ENCODE measurements around the gene RNU7-1.

RNU7-1 gene

DNA sequence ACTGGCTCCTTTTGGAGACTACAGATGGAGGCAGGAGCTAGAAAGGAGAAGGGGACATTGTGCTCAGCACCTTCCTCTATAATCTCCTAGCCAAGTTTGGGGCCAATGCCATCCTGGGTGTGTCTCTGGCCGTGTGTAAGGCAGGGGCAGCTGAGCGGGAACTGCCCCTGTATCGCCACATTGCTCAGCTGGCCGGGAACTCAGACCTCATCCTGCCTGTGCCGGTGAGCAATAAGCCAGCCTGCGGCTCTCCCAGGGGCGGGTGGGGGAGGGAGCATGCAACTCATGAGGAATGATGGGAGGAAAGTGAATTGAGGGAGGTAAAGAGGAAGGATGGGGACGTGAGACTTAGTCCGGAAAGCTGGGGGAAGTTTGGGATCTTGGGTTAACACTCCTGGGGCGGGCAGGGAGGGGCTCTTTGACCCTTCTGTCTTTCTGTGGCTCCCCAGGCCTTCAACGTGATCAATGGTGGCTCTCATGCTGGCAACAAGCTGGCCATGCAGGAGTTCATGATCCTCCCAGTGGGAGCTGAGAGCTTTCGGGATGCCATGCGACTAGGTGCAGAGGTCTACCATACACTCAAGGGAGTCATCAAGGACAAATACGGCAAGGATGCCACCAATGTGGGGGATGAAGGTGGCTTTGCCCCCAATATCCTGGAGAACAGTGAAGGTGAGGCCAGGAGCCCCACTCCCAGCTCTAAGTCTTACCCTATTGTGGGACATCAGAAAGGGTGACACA lies 26.0 kb upstream of the RNU7-1 start:
- no peak for DNase-seq (ENCODE audit: low read depth in 2 of 2, low spot score in 1 of 2)

DNA sequence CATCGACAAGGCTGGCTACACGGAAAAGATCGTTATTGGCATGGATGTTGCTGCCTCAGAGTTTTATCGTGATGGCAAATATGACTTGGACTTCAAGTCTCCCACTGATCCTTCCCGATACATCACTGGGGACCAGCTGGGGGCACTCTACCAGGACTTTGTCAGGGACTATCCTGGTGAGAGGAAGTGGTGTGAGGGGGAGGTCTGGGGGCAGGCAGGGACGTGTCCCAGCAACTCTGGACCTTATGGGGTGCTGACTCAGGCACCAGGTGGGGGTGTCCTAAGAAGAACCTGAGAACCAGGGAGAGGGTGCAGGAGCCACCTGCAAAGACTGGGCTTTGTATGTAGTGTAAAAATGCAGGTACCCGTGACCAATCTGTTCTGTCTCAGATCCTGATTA lies 24.0 kb upstream of the RNU7-1 start:
- DNase-seq (ENCODE audit: low read depth in 2 of 2, low spot score in 1 of 2) = no peak

DNA sequence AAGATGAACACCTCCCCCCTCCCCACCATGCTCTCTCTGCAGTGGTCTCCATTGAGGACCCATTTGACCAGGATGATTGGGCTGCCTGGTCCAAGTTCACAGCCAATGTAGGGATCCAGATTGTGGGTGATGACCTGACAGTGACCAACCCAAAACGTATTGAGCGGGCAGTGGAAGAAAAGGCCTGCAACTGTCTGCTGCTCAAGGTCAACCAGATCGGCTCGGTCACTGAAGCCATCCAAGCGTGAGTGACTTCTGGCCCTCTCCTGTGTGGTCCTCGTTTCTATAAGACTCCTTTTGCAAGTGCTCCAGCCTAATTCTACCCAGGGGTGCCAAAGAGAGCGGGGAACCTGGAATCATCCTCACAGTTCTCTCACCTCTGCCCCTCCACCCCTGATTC lies 22.1 kb upstream of the RNU7-1 start:
- DNase-seq (ENCODE audit: low read depth in 2 of 2, low spot score in 1 of 2) = no peak

DNA sequence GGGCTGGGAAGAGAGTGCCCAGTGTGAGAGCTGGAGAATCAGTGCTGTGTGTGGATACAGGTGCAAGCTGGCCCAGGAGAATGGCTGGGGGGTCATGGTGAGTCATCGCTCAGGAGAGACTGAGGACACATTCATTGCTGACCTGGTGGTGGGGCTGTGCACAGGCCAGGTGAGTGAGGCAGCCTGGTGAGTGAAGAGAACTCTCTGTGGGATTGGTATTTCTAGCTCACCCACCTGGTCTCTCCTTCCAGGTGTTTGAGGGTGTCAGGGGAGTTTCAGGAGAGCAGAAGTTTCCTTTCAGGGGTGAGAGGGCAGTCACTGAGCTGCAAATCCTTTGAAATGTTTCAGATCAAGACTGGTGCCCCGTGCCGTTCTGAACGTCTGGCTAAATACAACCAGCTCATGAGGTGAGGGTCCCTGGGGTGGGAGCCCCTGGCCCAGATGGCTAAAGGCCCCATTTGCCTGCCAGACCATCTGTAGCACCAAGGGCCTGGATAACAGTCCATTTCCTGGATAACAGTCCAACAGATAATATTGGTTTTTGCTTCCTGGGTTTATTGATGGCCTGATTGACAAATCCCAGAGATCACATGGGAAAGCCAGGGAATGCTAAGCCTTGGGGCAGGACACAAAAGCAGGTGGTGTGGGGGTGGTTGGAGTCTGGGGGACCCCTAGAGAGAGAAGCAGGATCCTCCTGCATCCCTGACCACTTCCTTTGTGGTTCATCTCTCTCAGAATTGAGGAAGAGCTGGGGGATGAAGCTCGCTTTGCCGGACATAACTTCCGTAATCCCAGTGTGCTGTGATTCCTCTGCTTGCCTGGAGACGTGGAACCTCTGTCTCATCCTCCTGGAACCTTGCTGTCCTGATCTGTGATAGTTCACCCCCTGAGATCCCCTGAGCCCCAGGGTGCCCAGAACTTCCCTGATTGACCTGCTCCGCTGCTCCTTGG lies 21.3 kb upstream of the RNU7-1 start:
- DNase-seq (ENCODE audit: low read depth in 2 of 2, low spot score in 1 of 2) = no peak

DNA sequence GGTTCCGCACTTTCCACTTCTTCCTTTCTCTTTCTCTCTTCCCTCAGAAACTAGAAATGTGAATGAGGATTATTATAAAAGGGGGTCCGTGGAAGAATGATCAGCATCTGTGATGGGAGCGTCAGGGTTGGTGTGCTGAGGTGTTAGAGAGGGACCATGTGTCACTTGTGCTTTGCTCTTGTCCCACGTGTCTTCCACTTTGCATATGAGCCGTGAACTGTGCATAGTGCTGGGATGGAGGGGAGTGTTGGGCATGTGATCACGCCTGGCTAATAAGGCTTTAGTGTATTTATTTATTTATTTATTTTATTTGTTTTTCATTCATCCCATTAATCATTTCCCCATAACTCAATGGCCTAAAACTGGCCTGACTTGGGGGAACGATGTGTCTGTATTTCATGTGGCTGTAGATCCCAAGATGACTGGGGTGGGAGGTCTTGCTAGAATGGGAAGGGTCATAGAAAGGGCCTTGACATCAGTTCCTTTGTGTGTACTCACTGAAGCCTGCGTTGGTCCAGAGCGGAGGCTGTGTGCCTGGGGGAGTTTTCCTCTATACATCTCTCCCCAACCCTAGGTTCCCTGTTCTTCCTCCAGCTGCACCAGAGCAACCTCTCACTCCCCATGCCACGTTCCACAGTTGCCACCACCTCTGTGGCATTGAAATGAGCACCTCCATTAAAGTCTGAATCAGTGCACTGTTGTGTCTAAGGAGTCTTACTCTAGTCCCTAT lies 20.4 kb upstream of the RNU7-1 start:
- DNase-seq (ENCODE audit: low read depth in 2 of 2, low spot score in 1 of 2) = no peak

DNA sequence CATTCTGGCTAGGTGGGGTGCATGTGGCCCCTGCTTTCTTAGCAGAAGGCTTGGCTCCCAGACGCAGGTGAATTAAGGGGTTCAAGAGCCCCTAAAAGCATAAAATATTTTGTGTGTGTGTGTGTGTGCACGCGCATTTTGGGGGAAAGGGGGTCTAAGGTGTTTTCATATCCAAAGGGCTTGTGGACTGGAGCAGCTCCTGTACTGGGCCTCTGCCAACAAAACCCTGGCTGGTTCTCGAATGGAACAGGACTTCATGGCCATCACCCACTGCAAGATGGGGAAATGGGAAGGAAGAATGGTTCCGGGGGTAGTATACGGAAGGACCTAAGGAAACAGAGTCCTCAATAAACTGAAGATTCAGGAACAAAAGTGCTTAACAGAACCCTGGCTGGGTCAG lies 19.8 kb upstream of the RNU7-1 start:
- no peak for DNase-seq (ENCODE audit: low read depth in 2 of 2, low spot score in 1 of 2)

DNA sequence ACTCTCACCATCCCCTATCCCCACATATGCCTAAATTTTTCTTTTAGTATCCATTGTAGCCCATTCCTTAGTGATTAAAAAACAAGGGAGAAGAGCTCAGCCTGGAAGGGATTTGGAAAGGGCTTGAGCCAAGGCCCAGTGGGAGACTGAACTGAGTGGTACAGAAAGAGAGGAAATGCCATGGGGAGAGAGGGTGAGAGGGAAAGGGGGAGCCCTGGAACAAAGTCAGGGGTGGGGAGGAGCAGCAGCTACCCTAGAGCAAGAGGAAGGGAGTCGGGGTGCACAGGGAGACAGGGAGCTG lies 18.4 kb upstream of the RNU7-1 start:
- no peak for DNase-seq (ENCODE audit: low read depth in 2 of 2, low spot score in 1 of 2)

DNA sequence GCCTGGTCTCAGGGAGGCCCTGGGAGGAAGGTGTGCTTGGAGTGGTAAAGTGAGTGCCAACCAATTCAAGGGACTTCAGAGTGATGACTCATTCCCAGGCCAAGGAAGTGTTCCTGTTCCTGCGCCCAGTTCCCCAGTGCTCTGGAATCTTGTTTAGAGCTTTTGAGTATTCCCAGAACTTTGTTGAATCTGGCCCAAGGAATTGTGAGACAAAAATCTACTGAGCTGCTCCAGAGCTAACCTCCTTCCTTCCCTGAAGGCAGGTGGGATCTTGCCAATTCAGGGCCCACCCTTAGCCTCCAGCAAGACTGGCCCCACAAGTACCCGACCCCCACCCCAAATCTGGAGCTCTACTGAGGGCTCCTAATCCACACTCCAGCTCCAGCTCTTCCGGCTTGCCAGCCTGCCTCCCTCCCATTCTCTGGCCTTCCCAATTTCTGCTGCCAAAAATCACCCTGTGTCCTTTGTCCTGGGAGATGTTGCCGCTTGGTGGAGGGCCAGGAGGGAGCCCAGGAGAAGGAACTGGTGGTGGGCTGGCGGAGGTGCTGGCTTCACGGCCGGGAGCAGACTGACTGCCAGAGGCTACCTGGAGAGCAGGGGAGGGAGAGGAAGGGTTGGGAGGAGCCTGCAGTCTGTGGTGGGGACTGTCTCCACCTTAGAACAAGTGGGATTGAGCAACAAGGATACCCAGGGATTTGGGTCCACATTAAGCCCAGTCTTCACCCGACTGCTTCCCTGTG lies 17.9 kb upstream of the RNU7-1 start:
- no peak for DNase-seq (ENCODE audit: low read depth in 2 of 2, low spot score in 1 of 2)

DNA sequence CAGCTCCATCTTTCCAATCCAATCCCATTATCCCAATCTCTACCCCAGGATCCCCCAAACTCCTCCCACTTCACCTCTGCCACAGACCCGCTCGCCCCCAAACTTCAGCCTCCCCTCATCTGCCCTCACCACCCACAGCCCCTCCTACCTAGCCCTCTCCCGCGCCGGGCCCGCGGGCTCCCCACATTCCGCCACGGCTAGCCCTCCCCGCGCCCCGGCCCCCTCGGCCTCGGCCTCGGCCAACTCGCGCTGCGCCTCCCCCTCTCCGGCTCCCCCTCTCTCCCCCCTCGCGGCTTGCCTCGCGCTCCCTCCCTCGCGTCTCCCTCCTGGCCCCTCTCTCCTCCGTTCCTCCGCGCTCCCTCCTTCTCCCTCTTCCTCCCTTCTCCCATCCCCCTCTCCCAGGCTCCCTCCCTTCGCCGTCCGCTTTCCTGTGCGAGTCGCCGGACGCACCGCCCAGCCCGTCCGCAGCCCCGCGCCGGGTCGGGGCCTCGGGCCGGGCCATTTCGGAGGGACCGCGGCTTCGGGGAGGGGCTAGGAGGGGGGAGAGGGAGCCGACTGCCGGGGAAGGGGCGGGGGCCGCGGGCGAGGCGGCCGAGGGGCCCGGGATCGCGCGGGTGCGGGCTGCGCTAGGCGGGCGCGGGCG lies 16.1 kb upstream of the RNU7-1 start, which contains the start of gene ATN1:
ATN1 (plus strand) TSS at position 581 of the 643 bp plus-strand sequence. CDS start 6,043 bp downstream, outside the sequence.
- DNase-seq (ENCODE audit: low read depth in 2 of 2, low spot score in 1 of 2) = no peak

DNA sequence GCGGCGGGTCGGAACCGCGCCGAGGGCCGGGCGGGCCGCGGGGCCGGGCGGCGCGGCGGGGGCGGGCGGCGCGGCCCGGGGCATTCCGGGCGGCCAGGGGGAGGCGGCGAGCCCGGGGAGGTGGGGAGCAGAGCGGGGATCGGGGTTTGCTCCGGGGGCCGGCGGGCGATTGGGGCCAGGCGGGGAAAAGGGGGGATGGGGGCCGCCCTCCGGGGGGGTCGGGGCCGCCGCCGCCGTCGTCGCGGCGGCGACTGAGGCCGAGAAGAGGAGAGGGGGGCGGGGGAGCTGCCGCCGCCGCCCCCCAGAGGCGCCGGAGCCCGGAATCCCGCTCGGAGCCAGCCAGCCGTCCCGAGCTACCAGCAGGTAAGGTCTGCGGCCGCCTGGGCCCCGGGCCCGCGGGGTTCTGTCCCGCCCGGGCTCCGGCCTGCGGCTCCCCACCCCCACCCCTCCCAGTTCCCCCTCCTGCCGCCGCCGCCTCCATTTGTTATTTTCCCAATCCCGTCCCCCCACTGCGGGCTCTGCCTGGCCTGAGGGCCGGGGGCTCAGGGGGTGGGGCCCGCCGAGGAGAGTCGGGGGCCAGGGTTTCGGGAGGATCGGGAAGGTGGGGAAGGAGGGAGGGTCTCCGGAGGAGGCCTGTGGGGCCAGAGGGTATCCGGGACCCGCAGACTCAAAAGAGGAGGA lies 15.5 kb upstream of the RNU7-1 start:
- DNase-seq (ENCODE audit: low read depth in 2 of 2, low spot score in 1 of 2) = no peak

DNA sequence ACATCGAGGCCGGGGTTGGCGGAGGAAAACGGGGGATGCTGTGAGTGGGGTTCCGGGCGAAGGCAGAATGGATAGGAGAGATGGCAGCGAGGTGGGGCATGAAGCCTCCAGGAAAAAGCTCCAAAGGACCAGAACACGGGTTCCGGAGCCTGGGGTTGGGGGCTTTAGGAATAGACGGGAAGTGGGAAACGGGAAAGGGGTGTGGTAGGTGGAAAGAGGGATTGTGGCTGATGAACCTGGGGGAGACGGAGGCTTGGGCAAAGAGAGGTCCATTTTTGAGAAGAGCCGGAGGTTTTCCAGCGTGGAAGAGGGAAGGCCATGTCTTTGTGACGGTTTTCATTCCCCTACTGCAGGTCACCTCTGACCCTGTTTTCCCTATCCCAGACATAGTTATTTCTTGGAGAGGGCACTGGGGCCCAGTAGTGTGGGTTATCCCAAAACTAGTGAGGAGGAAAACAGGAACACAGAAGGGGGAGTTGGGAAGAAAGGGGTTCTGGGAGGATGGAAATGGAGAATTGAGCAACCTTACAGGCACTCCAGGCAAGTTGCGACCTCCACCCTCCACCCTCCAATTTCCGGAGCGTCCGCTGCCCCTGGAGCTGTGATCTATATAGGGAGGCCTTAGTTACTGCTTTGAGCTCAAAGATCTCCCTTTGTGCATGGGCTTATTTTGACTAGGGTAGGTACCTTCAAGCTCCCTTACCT lies 14.8 kb upstream of the RNU7-1 start:
- DNase-seq (ENCODE audit: low read depth in 2 of 2, low spot score in 1 of 2) = no peak

DNA sequence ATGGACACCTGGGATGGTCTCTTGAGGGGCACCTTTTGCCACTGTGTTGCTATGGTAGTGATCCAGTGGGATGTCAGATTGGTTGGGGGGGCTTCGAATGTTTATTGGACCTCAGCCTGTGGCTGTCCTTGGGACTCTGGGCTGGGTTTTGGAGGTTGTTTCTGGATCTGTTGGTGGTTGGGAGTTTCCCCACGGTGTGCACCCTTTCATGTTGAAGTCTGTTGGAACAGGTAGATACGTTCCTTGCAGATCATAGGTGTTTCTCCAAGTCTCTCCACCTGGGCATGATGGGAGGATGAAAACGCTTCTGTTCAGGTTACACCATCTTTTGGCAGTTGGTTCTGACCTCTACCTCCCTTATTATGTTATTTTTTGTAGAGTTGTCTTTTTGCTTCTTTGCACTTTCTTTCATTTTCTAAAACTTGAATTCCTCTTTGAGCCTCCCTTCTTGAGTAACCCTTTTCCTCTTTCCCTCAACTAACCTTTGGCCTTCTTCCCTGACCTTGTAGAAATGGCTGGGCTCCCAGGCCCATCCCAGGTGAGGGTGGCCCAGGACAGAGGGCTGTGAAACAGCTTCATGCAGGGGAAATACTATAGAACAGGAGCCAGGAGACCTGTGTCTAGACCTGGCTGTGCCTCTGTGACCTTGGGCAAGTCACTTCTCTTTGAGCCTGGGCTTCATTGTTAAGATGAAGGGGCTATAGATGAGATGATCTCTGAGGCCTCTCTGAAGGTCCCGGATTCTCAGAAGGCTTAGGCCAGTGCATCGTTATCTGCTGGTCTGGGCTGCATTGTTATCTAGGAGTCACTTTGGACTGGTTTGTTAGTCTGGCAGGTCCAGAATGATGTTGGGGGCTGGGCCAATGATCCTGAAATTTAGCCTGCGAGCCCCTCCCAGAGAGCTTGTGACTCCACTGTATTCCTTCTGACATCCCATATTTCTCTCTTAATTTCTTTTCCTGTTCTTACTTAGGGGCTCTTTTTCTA lies 13.9 kb upstream of the RNU7-1 start:
- DNase-seq (ENCODE audit: low read depth in 2 of 2, low spot score in 1 of 2) = no peak

DNA sequence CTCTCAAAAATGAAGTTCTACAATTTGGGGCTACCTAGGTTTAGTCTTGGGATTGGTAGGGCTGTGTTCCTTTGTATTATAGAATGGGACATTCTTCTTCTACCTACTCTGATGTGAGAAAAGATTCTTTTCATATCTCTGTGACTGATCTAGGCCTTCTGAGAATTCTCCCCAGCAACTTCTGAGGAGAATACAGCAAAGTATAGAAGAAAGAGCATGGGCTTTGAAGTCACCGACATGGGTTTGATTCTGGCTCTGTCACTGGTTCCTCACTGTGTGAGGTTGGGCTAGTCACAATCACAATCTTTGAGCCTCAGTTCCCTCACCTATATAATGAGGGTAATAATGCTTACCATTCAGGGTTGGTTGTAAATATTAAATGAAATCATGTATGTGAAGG lies 10.8 kb upstream of the RNU7-1 start:
- DNase-seq (ENCODE audit: low read depth in 2 of 2, low spot score in 1 of 2) = no peak

DNA sequence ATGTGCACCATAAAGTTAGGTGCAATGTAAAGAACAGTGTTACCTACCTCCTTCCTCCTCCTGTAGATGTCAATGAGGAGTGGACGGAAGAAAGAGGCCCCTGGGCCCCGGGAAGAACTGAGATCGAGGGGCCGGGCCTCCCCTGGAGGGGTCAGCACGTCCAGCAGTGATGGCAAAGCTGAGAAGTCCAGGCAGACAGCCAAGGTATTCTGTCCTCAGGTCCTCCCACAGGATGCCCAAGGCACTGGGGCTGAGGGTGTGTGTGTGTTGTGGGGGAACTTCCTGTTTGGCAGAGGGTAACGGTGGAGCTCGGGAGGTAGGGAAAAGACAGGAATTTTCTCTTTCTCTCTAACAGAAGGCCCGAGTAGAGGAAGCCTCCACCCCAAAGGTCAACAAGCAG lies 9.5 kb upstream of the RNU7-1 start:
- no peak for DNase-seq (ENCODE audit: low read depth in 2 of 2, low spot score in 1 of 2)

DNA sequence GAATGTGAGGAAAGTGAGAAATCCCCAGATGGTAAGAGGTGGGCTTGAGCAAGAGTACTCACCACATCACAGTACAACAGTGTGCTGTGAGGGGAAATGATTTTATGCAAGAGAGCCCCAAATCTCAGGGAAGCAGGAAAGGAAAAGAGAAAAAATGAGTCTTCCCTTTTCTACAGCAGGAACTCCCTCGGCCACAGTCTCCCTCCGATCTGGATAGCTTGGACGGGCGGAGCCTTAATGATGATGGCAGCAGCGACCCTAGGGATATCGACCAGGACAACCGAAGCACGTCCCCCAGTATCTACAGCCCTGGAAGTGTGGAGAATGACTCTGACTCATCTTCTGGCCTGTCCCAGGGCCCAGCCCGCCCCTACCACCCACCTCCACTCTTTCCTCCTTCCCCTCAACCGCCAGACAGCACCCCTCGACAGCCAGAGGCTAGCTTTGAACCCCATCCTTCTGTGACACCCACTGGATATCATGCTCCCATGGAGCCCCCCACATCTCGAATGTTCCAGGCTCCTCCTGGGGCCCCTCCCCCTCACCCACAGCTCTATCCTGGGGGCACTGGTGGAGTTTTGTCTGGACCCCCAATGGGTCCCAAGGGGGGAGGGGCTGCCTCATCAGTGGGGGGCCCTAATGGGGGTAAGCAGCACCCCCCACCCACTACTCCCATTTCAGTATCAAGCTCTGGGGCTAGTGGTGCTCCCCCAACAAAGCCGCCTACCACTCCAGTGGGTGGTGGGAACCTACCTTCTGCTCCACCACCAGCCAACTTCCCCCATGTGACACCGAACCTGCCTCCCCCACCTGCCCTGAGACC lies 8.0 kb upstream of the RNU7-1 start:
- DNase-seq (ENCODE audit: low read depth in 2 of 2, low spot score in 1 of 2) = no peak

DNA sequence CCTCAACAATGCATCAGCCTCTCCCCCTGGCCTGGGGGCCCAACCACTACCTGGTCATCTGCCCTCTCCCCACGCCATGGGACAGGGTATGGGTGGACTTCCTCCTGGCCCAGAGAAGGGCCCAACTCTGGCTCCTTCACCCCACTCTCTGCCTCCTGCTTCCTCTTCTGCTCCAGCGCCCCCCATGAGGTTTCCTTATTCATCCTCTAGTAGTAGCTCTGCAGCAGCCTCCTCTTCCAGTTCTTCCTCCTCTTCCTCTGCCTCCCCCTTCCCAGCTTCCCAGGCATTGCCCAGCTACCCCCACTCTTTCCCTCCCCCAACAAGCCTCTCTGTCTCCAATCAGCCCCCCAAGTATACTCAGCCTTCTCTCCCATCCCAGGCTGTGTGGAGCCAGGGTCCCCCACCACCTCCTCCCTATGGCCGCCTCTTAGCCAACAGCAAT lies 7.4 kb upstream of the RNU7-1 start:
- DNase-seq (ENCODE audit: low read depth in 2 of 2, low spot score in 1 of 2) = no peak

Data from stimulated activated CD8-positive, alpha-beta memory T cell treated with anti-CD3 and anti-CD28 coated beads, Interleukin-4, amount 100 ng/mL, for 1 hour (primary cell).